ENCODE results near the gene CEBPG.

The CEBPG gene

DNA sequence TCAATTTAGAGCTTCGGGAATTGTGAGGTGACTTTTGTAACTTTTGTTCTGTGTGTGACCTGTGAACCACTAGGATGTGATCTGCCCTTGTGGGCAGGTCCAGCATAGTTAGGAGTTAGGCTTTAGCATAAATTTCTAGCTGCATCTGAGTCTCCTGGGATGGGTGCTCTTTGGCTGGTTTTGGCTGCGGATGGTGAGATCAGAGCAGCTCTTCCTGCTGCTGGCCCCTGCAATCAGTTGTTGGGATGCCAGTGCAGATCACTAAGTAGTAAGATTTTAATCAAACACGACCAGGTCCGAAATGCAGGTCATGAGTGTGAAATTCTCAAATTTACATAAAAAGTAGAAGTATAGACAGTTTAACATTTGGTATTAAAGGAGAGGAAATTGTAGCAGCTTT, 8.5 kb downstream of the CEBPG start:
- no peak for DNase-seq (ENCODE audit: low read depth, low spot score)

GRCh38 chr19:33382982-33383381, 9.5 kb downstream of the CEBPG start:
- no peak for DNase-seq (ENCODE audit: low read depth, low spot score)

- no peak for DNase-seq (ENCODE audit: low read depth, low spot score)
These were observed 10.3 kb downstream of the CEBPG start for GRCh38 chr19:33383720-33384292.

DNA sequence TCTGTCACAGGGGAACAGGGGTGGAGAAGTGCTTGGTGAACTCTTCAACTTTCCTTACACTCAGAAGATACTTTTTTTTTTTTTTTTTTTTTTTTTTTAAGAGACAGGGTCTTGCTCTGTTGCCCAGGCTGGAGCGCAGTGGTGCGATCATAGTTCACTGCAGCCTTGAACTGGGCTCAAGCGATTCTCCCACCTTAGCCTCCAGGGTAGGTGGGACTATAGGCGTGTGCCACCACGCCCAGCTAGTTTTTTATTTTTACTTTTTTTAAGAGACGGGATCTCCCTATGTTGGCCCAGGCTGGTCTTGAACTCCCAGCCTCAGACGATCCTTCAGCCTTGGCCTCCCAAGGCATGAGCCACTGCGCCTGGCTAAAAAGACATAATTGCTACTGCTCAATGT, 11.5 kb downstream of the CEBPG start:
- no peak for DNase-seq (ENCODE audit: low read depth, low spot score)

DNA sequence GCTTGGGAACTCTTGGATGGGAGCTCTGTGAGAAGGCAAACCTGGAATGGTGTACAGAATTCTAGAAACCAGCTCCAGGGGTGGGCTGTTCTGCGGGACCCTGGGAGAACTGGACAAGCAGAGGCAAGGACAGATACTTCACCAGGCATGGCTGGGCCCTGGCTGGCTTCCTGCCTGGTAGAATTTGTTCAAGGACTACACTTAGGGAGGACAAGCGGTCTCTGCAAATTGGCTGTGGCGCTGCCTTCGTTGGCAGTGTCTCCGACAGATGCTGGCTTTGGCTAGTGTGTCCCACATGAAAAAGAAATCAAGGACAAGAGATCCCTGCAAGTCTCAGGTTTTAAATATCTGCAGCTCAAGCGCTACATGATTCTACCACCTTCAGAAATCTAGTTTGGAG, 12.4 kb downstream of the CEBPG start:
- DNase-seq (ENCODE audit: low read depth, low spot score) = no peak

- DNase-seq (ENCODE audit: low read depth, low spot score) = no peak
These were observed 12.9 kb downstream of the CEBPG start for GRCh38 chr19:33386361-33386858.

GRCh38 chr19:33387351-33388230, 14.1 kb downstream of the CEBPG start:
- no peak for DNase-seq (ENCODE audit: low read depth, low spot score)

GRCh38 chr19:33388231-33388724, 14.8 kb downstream of the CEBPG start:
- DNase-seq (ENCODE audit: low read depth, low spot score) = no peak

- DNase-seq (ENCODE audit: low read depth, low spot score) = no peak
These were observed 15.4 kb downstream of the CEBPG start for GRCh38 chr19:33388725-33389420.

GRCh38 chr19:33389421-33390100, 16.1 kb downstream of the CEBPG start:
- DNase-seq (ENCODE audit: low read depth, low spot score) = no peak

DNA sequence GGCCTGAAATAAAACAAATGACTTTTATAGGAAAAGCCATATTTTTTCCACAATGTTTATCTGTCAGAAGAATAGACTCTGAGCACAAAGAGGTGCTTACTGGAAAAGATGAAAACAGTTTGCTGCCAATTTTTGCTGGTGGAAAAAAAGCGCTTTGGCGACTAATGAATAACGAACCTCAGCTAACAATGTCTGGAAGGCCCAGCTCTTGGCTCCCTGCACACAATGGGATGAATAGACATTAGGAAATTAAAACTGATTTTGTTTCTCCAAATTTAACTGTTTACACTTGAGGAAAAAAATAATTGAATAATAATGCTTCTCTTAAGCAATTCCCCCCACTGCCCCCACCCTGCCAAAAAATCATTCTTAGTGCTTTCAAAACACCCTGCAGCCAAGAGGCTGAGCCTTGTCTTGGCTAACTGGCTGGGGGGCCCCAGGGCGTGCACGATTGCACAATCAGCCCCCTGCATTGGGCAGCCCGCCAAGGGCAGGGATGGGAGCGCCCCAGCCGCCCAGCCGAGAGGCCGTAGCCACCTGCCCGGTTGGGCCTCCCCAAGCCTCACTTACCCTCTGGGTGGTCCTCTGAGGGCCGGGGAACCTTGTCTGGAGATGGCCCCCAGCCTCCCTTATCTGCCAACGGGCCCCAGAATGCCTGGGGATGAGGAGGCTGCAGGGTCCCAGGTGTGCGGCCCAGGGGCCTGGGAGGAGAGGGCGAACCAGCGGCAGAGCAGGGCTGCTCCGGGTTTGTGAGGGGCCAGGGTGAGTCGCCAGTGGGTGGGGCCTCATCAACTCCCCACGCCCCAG, 16.8 kb downstream of the CEBPG start:
- no peak for DNase-seq (ENCODE audit: low read depth, low spot score)

GRCh38 chr19:33390908-33391630, 17.6 kb downstream of the CEBPG start:
- DNase-seq (ENCODE audit: low read depth, low spot score) = no peak

DNA sequence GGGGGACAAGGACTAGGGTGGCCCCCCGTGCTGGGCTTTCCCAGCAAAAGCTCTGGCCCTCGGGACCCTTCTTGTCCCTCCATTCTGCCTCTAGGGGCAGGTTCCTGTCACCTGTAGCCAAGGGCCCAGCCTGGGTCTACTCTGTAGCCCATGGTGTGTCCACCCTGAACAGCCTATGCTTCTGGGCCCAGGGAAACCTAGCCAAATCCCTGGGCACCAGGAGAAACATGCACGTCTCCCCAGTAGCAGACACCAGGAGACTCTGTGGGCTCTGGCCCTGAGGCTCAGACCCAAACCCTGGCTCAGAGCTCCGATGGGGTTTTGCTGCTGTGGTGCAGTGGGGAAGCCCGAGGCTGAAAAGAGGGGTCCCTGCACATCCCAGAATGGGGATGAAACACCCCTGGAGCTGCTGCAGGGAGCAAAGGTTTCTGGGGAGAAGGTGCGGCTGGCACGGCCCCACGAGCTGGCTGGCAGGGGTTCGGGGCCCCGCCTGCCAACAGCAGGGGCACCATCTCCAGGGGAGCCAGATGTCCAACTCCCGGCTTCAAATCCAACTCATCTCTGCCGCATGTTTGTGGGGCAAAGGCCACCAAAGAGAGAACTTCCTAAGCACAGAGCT, 18.2 kb downstream of the CEBPG start:
- no peak for DNase-seq (ENCODE audit: low read depth, low spot score)

DNA sequence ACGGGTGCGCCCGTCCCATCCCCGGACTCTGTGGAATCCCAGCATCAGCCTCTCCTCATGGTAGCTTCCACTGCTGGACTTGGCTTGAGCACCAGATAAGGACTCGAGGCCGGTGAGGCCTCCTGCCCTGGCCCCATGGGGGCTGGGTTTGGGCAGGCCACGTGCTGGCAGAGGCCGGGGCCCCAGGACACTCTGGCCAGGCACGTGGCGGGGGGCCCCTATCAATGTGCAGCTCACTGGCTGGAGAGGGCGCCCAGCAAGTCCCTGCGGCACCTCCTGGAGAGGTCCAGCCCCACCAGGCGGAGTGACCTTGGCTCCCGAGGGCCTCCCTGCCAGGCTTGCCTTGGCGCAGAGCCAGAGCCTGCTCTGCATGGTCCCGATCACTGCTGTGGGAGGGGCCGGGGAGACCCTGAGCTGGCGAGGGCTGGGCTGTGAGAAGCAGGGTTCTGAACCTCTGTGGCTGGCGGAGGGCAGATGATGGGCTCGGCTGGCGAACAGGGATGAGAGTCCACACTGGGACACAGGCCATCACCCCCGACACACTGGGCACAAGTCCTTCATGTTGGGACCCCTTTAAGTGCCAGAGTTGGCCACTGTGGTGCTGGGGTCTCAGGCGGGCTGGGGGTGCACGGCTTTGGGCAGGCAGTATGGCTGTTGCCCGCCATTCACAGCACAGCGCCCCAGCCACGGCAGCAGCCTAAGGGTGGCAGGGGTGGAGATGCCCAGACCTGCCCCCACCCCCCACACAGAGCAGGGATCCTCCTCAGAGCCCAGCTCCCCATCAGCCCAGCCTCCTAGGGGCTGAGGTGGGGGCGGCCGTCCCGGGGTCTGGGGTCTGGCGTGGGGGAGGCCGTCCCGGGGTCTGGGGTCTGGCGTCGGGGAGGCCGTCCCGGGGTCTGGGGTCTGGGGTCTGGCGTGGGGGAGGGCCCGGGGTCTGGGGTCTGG, 19.1 kb downstream of the CEBPG start:
- DNase-seq (ENCODE audit: low read depth, low spot score) = no peak

- no peak for DNase-seq (ENCODE audit: low read depth, low spot score)
These were observed 19.9 kb downstream of the CEBPG start for GRCh38 chr19:33393286-33394005.

DNA sequence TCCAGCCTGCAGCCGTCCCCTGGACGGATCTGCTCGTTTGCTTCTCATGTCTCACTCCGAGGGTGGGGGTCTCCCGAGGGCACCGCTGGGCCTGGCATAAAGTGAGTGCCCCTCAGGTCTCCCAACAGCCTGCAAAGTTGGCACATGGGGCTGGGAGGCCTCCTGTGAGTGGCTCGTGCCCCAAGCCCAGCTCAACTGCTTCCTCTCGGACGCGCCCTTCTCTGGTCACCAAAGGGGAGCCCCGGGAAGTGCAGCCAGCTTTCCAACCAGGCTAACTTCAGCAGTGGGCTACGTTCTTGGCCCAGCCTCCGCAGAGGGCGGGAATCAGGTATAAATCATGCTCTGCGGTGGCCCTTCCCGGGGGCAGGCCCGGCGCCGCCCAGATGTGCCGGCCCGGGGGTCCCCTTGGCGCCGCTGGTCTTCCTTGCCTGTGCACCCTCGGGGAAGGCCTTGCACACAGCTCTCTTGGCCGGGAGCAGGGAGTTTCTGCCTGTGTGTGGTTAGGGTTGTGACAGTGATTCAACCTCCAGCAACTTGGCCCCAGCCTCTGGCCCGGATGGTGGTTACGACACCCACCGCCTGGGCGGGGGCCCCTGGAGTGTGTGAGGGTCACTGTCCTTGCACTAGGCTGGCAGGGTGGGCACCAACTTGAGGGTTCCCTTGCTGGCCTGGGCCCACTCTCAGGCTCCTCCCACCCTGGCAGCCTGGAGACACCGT, 20.7 kb downstream of the CEBPG start:
- DNase-seq (ENCODE audit: low read depth, low spot score) = no peak

Measured in brain pericyte (primary cell).